ENCODE results near the gene TNFRSF18.

The TNFRSF18 gene

GRCh38 chr1:1235016-1235744 is 28.8 kb upstream of the TNFRSF18 start:
- FAIRE-seq: no peak
- DNase-seq (ENCODE audit: insufficient read length, low spot score): no peak
- TF ChIP-seq POLR2AphosphoS5 (IDR thresholded peaks at IDR 0.05; ENCODE audit: low read depth, low read length) (peak; percentile 25; the same call in 1 of the 2 replicates), TAF1 (IDR thresholded peaks at IDR 0.05; ENCODE audit: low read depth, low read length) (no peak), SPI1 (IDR thresholded peaks at IDR 0.05; ENCODE audit: low read depth, low read length) (no peak), POU2F2 (IDR thresholded peaks at IDR 0.05; ENCODE audit: low read depth, low read length) (no peak), PAX5 (IDR thresholded peaks at IDR 0.05; ENCODE audit: insufficient read depth, low read length, severe bottlenecking) (no peak), POLR2A (IDR thresholded peaks at IDR 0.05; ENCODE audit: low read depth, low read length) (no peak)

- TF ChIP-seq TAF1 (IDR thresholded peaks at IDR 0.05; ENCODE audit: low read depth, low read length) (no peak), PAX5 (IDR thresholded peaks at IDR 0.05; ENCODE audit: insufficient read depth, low read length, severe bottlenecking) (no peak), POLR2A (IDR thresholded peaks at IDR 0.05; ENCODE audit: low read depth, low read length) (no peak), POLR2AphosphoS5 (IDR thresholded peaks at IDR 0.05; ENCODE audit: low read depth, low read length) (no peak), POU2F2 (IDR thresholded peaks at IDR 0.05; ENCODE audit: low read depth, low read length) (no peak), SPI1 (IDR thresholded peaks at IDR 0.05; ENCODE audit: low read depth, low read length) (no peak)
- no peak for FAIRE-seq
- no peak for DNase-seq (ENCODE audit: insufficient read length, low spot score)
Measured at GRCh38 chr1:1234180-1234808, 27.9 kb upstream of the TNFRSF18 start.

- FAIRE-seq (no peak), DNase-seq (ENCODE audit: insufficient read length, low spot score) (no peak)
- no peak for TF ChIP-seq PAX5 (IDR thresholded peaks at IDR 0.05; ENCODE audit: insufficient read depth, low read length, severe bottlenecking)
Measured at GRCh38 chr1:1233567-1233892, 27.1 kb upstream of the TNFRSF18 start.

- FAIRE-seq (peak; percentile 26), DNase-seq (ENCODE audit: insufficient read length, low spot score) (no peak)
- TF ChIP-seq POLR2A (IDR thresholded peaks at IDR 0.05; ENCODE audit: low read depth, low read length): no peak
- TF ChIP-seq SPI1 (IDR thresholded peaks at IDR 0.05; ENCODE audit: low read depth, low read length): no peak
- TF ChIP-seq POLR2AphosphoS5 (IDR thresholded peaks at IDR 0.05; ENCODE audit: low read depth, low read length): no peak
- TF ChIP-seq POU2F2 (IDR thresholded peaks at IDR 0.05; ENCODE audit: low read depth, low read length): no peak
- no peak for TF ChIP-seq TAF1 (IDR thresholded peaks at IDR 0.05; ENCODE audit: low read depth, low read length)
- TF ChIP-seq PAX5 (IDR thresholded peaks at IDR 0.05; ENCODE audit: insufficient read depth, low read length, severe bottlenecking): no peak
Measured at GRCh38 chr1:1232796-1233566, 26.6 kb upstream of the TNFRSF18 start.

GRCh38 chr1:1232208-1232795 is 25.9 kb upstream of the TNFRSF18 start, which contains the start of gene B3GALT6:
Gene B3GALT6, plus strand, starts transcription at chr1:1232237. Its CDS starts 42 bp downstream, at chr1:1232279.
- no peak for DNase-seq (ENCODE audit: insufficient read length, low spot score)
- peak; percentile 55 for FAIRE-seq
- TF ChIP-seq TAF1 (IDR thresholded peaks at IDR 0.05; ENCODE audit: low read depth, low read length) (no peak), POLR2A (IDR thresholded peaks at IDR 0.05; ENCODE audit: low read depth, low read length) (no peak), POLR2AphosphoS5 (IDR thresholded peaks at IDR 0.05; ENCODE audit: low read depth, low read length) (0 out of 2 replicates have a peak, but pooled peaks have one; percentile 6)

- TF ChIP-seq SPI1 (IDR thresholded peaks at IDR 0.05; ENCODE audit: low read depth, low read length) (no peak), POU2F2 (IDR thresholded peaks at IDR 0.05; ENCODE audit: low read depth, low read length) (no peak), POLR2A (IDR thresholded peaks at IDR 0.05; ENCODE audit: low read depth, low read length) (peak; percentile 82), POLR2AphosphoS5 (IDR thresholded peaks at IDR 0.05; ENCODE audit: low read depth, low read length) (peak; percentile 61; the same call in 1 of the 2 replicates), PAX5 (IDR thresholded peaks at IDR 0.05; ENCODE audit: insufficient read depth, low read length, severe bottlenecking) (no peak), TAF1 (IDR thresholded peaks at IDR 0.05; ENCODE audit: low read depth, low read length) (peak; percentile 86)
- DNase-seq (ENCODE audit: insufficient read length, low spot score) (peak; percentile 100), FAIRE-seq (peak; percentile 100)
Measured at GRCh38 chr1:1231400-1232207, 25.2 kb upstream of the TNFRSF18 start, which contains the start of gene SDF4. Gene SDF4, minus strand, starts transcription at chr1:1232001. Its CDS starts 3,229 bp downstream, at chr1:1228772.

- DNase-seq (ENCODE audit: insufficient read length, low spot score): no peak
- TF ChIP-seq SPI1 (IDR thresholded peaks at IDR 0.05; ENCODE audit: low read depth, low read length) (no peak), POLR2AphosphoS5 (IDR thresholded peaks at IDR 0.05; ENCODE audit: low read depth, low read length) (no peak; the same call in 1 of the 2 replicates), TAF1 (IDR thresholded peaks at IDR 0.05; ENCODE audit: low read depth, low read length) (no peak), POU2F2 (IDR thresholded peaks at IDR 0.05; ENCODE audit: low read depth, low read length) (no peak), POLR2A (IDR thresholded peaks at IDR 0.05; ENCODE audit: low read depth, low read length) (no peak), PAX5 (IDR thresholded peaks at IDR 0.05; ENCODE audit: insufficient read depth, low read length, severe bottlenecking) (no peak)
- FAIRE-seq: peak; percentile 51
Measured at GRCh38 chr1:1230656-1231399, 24.4 kb upstream of the TNFRSF18 start.

- TF ChIP-seq POU2F2 (IDR thresholded peaks at IDR 0.05; ENCODE audit: low read depth, low read length) (no peak), POLR2A (IDR thresholded peaks at IDR 0.05; ENCODE audit: low read depth, low read length) (no peak), PAX5 (IDR thresholded peaks at IDR 0.05; ENCODE audit: insufficient read depth, low read length, severe bottlenecking) (no peak), TAF1 (IDR thresholded peaks at IDR 0.05; ENCODE audit: low read depth, low read length) (no peak), POLR2AphosphoS5 (IDR thresholded peaks at IDR 0.05; ENCODE audit: low read depth, low read length) (no peak), SPI1 (IDR thresholded peaks at IDR 0.05; ENCODE audit: low read depth, low read length) (no peak)
- FAIRE-seq (no peak), DNase-seq (ENCODE audit: insufficient read length, low spot score) (no peak)
Measured at GRCh38 chr1:1229770-1230169, 23.4 kb upstream of the TNFRSF18 start.

All from GM12891 (cell line).